ENCODE results near the gene LNX1. TPM values are rescaled to one million over a fixed set of nuclear protein-coding genes. Genes with fewer than 3 reads are reported as not detected.

The LNX1 gene
- total and polyA plus RNA-seq, 10 of the 15 experiments (the other 5 are each of a cell fraction or from before 2014, with no cell fraction given), result 0.72 to 1.4 (median 1.0) TPM

GRCh38 chr4:53478671-53479456, 112.4 kb downstream of the LNX1 start (continued):
- TF ChIP-seq, protein P1, sequence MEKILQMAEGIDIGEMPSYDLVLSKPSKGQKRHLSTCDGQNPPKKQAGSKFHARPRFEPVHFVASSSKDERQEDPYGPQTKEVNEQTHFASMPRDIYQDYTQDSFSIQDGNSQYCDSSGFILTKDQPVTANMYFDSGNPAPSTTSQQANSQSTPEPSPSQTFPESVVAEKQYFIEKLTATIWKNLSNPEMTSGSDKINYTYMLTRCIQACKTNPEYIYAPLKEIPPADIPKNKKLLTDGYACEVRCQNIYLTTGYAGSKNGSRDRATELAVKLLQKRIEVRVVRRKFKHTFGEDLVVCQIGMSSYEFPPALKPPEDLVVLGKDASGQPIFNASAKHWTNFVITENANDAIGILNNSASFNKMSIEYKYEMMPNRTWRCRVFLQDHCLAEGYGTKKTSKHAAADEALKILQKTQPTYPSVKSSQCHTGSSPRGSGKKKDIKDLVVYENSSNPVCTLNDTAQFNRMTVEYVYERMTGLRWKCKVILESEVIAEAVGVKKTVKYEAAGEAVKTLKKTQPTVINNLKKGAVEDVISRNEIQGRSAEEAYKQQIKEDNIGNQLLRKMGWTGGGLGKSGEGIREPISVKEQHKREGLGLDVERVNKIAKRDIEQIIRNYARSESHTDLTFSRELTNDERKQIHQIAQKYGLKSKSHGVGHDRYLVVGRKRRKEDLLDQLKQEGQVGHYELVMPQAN (conservative IDR thresholded peaks at IDR 0.05), result no peak
- TF ChIP-seq TCF3 (IDR thresholded peaks at IDR 0.05; ENCODE audit: borderline replicate concordance, insufficient read depth, low read depth, low read length), result no peak

- Histone ChIP-seq H3K4me3 (no peak overlapping the region), H4K20me1 (ENCODE audit: control insufficient read depth, insufficient read depth) (no peaks in the 10 kb centered on the region), H2AFZ (ENCODE audit: control insufficient read depth, low read depth, low read length) (no peak overlapping the region), H3K4me2 (ENCODE audit: control insufficient read depth, insufficient read depth) (no peak overlapping the region), H3K36me3 (ENCODE audit: control insufficient read depth in 2 of 2, insufficient read depth in 2 of 2, low read length in 1 of 2) (no peaks in the 10 kb centered on the region), H3K27me3 (replicated peaks in 1 of 2; ENCODE audit: control insufficient read depth in 2 of 2, insufficient read depth in 2 of 2, low read length in 1 of 2) (no peaks in the 10 kb centered on the region; a peak in 1 of 4 replicates), H3K27ac (ENCODE audit: control insufficient read depth, insufficient read depth) (no peak overlapping the region), H3K9ac (ENCODE audit: control insufficient read depth, insufficient read depth, low read length) (no peak overlapping the region), H3K9me3 (replicated peaks; ENCODE audit: control insufficient read depth, insufficient read depth, low read length) (no peaks in the 10 kb centered on the region), H3K79me2 (ENCODE audit: control insufficient read depth, insufficient read depth, low read length) (no peaks in the 10 kb centered on the region), H3K4me1 (ENCODE audit: control insufficient read depth, insufficient read depth, low read length) (no peaks in the 10 kb centered on the region)
- no peak for TF ChIP-seq RB1 (IDR thresholded peaks at IDR 0.05; ENCODE audit: borderline replicate concordance)
- intact Hi-C loops (cut with micrococcal nuclease; ENCODE audit: unreplicated experiment), result no loop called here
- 31% methylated on average over 1 of the region's 1 CpG for WGBS (ENCODE audit: insufficient coverage, insufficient replicate concordance, low lambda C conversion rate, missing lambda C conversion rate)
- ChIA-PET SMC1A (ENCODE audit: uncharacterized antibody, unreplicated experiment) (interaction anchor here (0.7 to 2.3 kb wide), 3 partner anchors 9 to 424 kb away, joined by 3 to 10 read pairs (median 4); no protein-coding TSS in a partner anchor), RAD21 (ENCODE audit: unreplicated experiment) (no interaction called here), POLR2A (no interaction called here), CTCF (interaction anchor here (1.5 to 3.7 kb wide), 3 partner anchors 10 to 13 kb away, joined by 3 to 17 read pairs (median 6); no protein-coding TSS in a partner anchor)
- ATAC-seq (no peak), FAIRE-seq (no peak), DNase-seq (ENCODE audit: low read depth, low spot score) (no peak)
- no TSS peak for BruUV-seq (replicated peaks)
- in situ Hi-C loops (cut with MboI), result no loop called here
These were observed 113.7 kb downstream of the LNX1 start for GRCh38 chr4:53477636-53478035.

All from GM12878 (cell line).